ENCODE data around the gene RBM33.
"Not testable (repeated sequence)": the region's sequence is repeated elsewhere in the genome, so short reads cannot be mapped to it uniquely, and the experiment has no call there.

The RBM33 gene

GRCh38 chr7:155644178-155644970 lies at the start of gene RBM33:
TSS of gene RBM33 (plus strand) at chr7:155644661. CDS start at chr7:155644877, 216 bp downstream.
- peak; percentile 79 for DNase-seq (ENCODE audit: low spot score)

- DNase-seq (ENCODE audit: low spot score), result no peak
Measured at GRCh38 chr7:155594961-155595366, 49.5 kb upstream of the RBM33 start.

GRCh38 chr7:155597753-155598140 lies 46.7 kb upstream of the RBM33 start:
- no peak for DNase-seq (ENCODE audit: low spot score)

GRCh38 chr7:155598810-155599210 lies 45.7 kb upstream of the RBM33 start:
- DNase-seq (ENCODE audit: low spot score), result peak; percentile 60

- DNase-seq (ENCODE audit: low spot score), result no peak
Measured at GRCh38 chr7:155602156-155602555, 42.3 kb upstream of the RBM33 start.

- DNase-seq (ENCODE audit: low spot score), result no peak
Measured at GRCh38 chr7:155602750-155603149, 41.7 kb upstream of the RBM33 start.

- DNase-seq (ENCODE audit: low spot score), result no peak
Measured at GRCh38 chr7:155603205-155603857, 41.1 kb upstream of the RBM33 start.

GRCh38 chr7:155603858-155604503 lies 40.5 kb upstream of the RBM33 start:
- no peak for DNase-seq (ENCODE audit: low spot score)

- no peak for DNase-seq (ENCODE audit: low spot score)
Measured at GRCh38 chr7:155604504-155604997, 39.9 kb upstream of the RBM33 start.

- DNase-seq (ENCODE audit: low spot score), result no peak
Measured at GRCh38 chr7:155609185-155609584, 35.3 kb upstream of the RBM33 start.

- no peak for DNase-seq (ENCODE audit: low spot score)
Measured at GRCh38 chr7:155610633-155611193, 33.7 kb upstream of the RBM33 start.

- no peak for DNase-seq (ENCODE audit: low spot score)
Measured at GRCh38 chr7:155611808-155612447, 32.5 kb upstream of the RBM33 start.

GRCh38 chr7:155612658-155613057 lies 31.8 kb upstream of the RBM33 start:
- DNase-seq (ENCODE audit: low spot score), result no peak

GRCh38 chr7:155615085-155615484 lies 29.4 kb upstream of the RBM33 start:
- DNase-seq (ENCODE audit: low spot score), result not testable (repeated sequence)

GRCh38 chr7:155618708-155619633 lies 25.5 kb upstream of the RBM33 start:
- DNase-seq (ENCODE audit: low spot score), result no peak

GRCh38 chr7:155619634-155620271 lies 24.7 kb upstream of the RBM33 start:
- DNase-seq (ENCODE audit: low spot score), result no peak

- no peak for DNase-seq (ENCODE audit: low spot score)
Measured at GRCh38 chr7:155620497-155620896, 24.0 kb upstream of the RBM33 start.

- DNase-seq (ENCODE audit: low spot score), result no peak
Measured at GRCh38 chr7:155621418-155621980, 23.0 kb upstream of the RBM33 start.

- DNase-seq (ENCODE audit: low spot score), result no peak
Measured at GRCh38 chr7:155624412-155624811, 20.0 kb upstream of the RBM33 start.

GRCh38 chr7:155625557-155625956 lies 18.9 kb upstream of the RBM33 start:
- no peak for DNase-seq (ENCODE audit: low spot score)

Measured in globus pallidus (tissue), 1 donor.